NCI-H1417 treated with DMSO at 0.1 percent for 48 hours (cell line): ENCODE data around the gene ITGA11.

Source experiments
- DNase-seq: peaks from one replicate; lab custom pipeline; 2025; lab: John Stamatoyannopoulos, UW

ITGA11 gene

DNA sequence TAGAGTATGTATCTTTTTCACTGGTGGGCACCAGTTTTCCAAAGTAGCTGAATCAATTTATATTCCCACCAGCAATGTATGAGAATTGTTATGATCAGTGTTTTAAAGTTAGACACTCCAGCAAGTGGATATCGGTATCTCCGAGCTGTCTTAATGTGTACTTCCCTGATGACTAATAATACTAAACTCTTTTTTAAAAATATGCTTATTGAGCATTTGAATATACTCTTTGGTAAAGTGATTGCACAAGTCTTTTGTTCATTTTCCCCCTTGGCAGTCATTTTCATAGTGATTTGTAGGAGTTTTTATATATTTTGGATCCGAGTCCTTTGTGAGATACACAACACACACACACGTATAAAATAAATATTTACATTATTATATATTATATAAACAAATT, 166.9 kb downstream of the ITGA11 start:
- no peak for DNase-seq

DNA sequence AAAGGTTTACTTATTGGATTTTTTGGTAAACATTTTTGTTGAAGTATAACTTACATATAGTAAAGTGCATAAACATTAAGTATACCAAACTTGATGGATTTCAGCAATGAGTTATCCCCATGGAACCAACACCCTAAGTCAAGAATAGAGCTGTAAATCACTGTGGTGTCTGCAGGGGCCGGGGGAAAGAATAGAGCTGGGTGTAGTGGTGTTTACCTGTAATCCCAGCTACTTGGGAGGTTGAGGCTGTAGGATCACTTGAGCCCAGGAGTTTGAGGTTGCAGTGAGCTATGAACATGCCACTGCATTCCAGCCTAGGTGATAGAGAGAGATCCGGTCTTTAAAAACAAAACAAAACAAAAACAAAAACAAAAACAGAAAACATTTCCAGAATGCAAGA, 167.7 kb downstream of the ITGA11 start:
- DNase-seq = no peak

DNA sequence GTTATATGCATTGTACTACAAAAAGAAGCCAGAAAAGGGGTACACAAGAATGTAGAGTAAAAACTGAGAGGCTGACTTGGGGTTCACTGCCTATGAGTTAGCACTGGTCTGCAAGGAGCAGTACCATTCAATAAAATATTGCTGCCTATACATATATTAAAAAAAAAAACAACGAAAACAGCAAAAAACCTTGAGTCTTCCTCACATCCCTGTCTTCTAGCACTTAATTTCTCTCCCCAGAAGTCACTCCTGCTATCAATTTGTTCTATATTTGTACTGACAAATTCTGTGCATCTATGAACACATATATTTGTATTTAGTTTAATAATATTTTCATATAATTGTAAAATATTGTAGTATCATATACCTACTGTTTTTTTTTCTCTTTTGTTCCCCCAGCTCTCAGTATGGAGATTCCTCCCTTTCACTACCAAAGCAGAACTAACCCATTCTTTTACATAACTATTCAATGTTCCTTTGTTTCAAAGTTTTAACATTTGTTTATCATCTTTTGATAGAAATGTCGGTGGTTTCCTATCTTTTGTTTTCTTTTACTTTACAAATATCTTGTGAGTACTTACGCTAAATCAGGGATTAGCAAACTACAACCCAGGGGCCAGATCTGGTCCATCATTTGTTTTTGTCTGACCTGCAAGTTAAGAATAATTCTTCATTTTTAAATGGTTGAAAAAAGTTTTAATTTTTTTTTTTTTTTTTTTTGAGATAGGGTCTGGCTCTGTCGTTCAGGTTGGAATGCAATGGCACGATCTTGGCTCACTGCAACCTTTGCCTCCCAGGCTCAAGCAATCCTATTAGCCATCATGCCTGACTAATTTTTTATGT, 169.2 kb downstream of the ITGA11 start:
- DNase-seq = no peak

DNA sequence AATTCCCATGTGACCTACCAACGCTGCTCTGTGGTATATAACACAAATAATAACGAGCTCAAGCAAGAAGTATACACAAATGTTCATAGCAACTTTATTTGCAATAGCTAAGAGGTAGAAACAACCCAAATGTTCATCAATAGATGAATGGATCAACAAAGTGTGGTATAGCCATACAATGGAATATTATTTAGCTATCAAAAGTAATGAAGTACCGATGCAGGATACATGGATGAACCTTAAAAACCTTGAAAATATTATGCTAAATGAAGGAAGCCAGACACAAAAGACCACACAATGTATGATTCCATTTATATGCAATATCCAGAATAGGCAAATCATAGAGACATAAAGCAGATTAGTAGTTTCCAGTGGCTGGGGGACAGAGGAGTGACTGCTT, 170.0 kb downstream of the ITGA11 start:
- no peak for DNase-seq

DNA sequence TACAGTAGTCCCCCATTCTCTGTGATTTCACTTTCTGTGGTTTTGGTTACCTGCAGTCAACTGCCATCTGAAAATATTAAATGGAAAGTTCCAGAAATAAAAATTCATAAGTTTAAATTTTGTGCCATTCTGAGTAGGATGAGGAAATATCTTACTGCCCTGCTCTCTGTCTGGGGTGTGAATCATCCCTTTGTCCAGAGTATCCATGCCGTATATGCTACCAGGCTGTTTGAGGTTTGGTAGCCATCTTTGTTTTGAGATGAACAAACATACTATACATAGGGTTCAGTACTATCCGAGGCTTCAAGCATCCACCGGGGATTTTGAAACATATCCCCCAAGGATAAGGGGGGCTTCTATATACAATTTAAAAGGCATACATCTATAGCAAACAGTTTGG, 170.7 kb downstream of the ITGA11 start:
- no peak for DNase-seq

DNA sequence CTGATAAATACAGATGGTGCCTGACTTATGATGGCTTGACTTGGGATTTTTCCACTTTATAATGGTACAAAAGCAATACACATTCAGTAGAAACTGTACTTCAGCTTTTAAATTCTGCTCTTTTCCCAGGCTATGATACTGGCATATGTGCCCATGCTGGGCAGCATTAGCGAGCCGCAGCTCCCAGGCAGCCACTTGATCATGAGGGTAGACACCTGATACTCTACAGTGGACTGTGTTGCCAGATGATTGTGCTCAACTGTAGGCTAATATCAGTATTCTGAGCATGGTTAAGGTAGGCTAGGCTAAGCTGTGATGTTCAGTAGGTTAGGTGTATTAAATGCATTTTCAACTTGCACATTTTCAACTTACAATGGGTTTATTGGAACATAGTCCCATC, 172.1 kb downstream of the ITGA11 start:
- DNase-seq = no peak

DNA sequence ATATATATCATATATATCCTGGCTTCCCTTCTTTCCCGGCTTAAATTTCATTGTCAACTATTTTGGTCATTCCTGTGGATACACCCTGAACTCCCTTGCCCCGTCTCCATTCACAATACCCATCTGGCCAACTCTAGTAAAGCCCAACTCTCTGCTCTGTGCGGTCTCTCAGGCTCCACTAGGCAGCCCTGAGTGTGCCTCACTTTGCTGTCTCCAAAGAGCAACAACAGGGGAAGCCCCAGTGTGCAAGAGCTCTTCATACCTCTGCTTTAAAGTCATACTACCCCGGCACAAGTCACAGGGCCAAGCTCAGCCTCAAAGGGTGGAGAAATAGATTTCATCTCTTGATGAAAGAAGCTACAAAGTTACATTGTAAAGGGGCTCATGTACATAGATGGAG, 173.3 kb downstream of the ITGA11 start:
- no peak for DNase-seq

DNA sequence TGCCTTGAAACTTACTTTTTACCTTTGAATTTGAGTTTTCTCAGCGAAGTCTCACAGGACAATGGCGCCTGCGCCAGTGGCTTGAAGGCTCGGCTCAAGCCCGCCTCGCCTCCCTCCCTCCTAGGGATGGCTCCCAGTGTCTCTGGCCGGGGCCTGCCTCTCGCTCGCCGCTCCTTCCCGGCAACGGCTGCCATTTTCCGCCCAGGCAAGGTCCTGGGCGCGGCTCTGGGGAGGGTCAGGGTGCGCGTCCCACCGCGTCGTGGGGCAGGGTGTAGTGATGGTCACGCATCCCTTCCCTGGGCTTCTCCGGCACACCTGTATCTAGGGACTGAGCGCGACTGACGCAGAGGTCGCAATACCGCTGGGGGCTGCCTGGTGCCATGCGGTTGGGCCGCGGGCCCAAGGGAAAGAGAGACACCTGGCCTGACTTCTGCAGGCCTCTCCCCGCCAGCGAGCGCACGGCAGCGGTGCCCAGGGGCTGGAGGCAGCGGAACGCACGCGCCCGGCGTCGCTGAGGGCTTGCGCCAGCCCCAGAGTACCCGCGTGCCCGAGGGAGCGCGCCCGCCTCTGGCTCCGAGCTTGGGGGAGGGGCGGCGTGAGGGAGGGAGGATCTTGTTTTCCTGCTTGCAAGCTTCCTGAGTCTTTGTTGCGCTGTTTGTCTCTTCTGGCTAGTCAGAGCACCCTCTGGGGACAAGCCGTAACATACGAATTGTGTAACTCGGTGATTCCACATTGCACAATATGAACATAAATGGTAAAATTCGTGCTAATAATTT, 175.1 kb downstream of the ITGA11 start:
- peak; percentile 83 for DNase-seq

DNA sequence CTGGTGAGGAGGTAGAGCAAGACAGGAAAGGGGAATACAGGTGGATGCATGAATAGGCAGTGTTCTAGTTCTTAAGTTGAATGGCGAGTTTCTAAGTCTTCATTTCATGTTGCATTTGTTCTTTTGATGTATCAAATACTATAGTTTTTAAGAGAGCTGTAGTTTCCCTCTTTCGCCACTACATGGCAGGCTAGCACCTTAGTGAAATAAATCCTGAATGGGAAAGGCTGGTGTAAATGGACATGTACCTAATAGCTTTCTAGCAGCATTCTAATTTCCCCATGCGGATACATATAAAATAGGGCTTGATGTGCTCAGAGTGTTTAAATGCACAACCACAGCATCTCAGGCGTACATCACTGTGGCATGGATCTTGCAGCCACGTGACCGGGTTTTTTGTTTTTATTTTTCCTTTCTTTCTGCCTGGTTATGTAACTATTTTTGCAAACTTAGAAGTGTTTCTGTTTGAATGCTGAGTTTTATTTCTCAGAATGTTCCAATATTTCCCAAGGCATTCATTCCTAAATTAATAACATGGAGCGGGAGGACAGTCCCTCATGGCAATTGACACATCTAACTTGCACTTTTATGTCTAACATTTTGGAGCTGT, 178.9 kb downstream of the ITGA11 start:
- DNase-seq = peak; percentile 45

DNA sequence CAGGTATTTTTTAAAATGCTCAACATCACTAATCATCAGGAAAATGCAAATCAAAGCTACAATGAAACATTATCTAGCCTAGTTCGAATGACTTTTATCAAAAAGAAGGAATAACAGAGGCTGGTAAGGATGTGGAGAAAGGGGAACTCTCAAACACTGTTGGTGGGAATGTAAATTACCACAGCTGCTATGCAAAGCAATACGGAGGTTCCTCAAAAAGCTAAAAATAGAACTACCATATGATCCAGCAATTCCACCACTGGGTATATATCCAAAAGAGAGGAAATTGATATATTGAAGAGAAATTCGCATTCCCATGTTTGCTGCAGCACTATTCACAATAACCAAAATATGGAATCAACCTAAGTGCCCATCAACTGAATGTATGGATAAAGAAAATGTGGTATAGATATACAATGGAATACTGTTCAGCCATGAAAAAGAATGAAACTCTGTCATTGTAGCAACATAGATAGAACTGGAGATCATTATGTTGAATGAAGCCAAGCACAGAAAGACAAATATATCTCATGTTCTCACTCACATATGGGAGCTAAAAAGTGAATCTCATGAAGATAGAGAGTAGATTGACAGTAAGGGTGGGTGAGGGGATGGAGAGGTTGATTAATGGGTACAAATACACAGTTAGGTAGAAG, 182.8 kb downstream of the ITGA11 start:
- no peak for DNase-seq
